Stimulated activated CD4-positive, alpha-beta T cell treated with anti-CD3 and anti-CD28 coated beads, Interleukin-2, amount 100 ng/mL, for 4 hours (primary cell): Measurements from ENCODE around the gene SLC37A4.
"Not testable (repeated sequence)": the region's sequence is repeated elsewhere in the genome, so short reads cannot be mapped to it uniquely, and the experiment has no call there.

Experiments
- DNase-seq: peaks from one replicate; pipeline ENCODE4 v3.0.0-alpha.2; 2020; ENCODE audit warnings: low read depth

SLC37A4 gene

GRCh38 chr11:119041821-119042514 lies 11.3 kb upstream of the SLC37A4 start:
- DNase-seq = no peak

DNA sequence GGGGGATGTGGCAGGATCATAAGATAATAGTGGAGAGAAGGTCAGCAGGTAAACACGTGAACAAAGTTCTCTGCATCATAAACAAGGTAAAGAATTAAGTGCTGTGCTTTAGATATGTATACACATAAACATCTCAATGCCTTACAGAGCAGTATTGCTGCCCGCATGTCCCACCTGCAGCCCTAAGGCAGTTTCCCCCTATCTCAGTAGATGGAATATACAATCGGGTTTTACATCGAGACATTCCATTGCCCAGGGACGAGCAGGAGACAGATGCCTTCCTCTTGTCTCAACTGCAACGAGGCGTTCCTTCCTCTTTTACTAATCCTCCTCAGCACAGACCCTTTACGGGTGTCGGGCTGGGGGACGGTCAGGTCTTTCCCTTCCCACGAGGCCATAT lies 8.8 kb upstream of the SLC37A4 start:
- not testable (repeated sequence) for DNase-seq

DNA sequence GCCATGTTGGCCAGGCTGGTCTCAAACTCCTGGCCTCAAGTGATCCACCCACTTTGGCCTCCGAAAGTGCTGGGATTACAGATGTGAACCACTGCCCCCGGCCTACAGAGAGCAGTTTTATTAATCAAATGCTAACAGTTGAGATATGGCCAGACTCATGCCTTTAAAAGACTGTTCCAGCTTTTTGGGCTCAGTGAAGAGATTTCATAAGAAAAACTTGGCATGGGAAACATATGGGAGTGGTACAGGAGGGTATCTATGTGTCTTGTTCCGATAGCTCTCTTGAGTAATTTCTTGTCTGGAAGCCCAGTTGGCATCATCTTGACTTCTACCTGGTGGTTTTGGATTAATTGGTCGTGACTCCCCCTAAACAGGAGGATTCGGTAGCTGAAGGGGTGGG lies 8.2 kb upstream of the SLC37A4 start:
- DNase-seq = no peak

DNA sequence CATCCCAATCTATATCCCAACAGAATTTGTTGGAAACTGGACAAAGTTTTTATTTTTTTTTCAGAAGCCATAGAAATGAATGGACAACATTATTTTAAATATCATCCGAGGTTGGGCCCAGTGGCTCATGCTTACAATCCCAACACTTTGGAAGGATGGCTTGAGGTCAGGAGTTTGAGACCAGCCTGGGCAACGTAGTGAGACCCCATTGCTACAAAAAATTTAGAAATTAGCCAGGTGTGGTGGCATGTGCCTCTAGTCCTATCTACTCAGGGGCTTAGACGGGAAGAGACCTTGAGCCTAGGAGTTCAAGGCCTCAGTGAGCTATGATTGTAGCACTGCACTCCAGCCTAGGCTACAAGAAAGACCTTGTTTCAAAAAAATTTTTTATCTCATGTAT lies 4.1 kb upstream of the SLC37A4 start:
- DNase-seq = no peak

GRCh38 chr11:119033421-119033820 lies 2.7 kb upstream of the SLC37A4 start:
- DNase-seq = not testable (repeated sequence)

- no peak for DNase-seq
These were observed 1.2 kb upstream of the SLC37A4 start for GRCh38 chr11:119031912-119032280.

- DNase-seq = no peak
These were observed 698 bp downstream of the SLC37A4 start for GRCh38 chr11:119030029-119030328.

DNA sequence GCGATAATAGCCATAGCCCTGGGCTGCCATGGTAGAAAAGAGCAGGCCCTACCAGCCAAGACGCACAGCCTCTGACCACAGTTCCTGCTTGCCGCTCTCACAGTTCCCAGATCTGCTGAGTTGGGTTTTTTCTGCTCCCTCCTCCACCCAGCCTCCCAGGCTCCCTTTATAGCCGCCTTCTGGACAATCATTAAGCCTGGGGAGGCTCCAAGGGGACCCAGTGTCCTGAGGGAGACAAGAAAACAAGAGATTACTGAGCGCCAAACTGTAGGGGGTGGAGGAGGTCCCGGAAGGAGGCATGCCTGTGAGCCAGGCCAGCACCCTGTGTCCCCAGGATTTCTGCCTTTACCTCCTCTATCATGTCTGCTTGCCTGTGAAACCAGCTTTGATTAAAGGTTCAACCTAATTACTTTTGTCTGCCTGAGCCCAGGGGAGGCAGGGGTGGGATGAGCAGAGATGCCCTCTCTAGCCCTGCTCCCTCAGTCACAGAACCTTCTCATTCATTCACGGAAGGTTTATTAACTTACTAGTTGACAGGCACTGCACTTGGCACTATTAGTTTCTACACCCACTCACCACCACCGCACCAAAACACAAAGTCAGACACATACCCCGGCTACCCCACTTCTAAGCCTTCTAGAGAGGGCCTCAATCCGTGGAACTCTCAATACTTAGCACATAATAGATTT lies 1.2 kb downstream of the SLC37A4 start:
- DNase-seq = peak; percentile 46

DNA sequence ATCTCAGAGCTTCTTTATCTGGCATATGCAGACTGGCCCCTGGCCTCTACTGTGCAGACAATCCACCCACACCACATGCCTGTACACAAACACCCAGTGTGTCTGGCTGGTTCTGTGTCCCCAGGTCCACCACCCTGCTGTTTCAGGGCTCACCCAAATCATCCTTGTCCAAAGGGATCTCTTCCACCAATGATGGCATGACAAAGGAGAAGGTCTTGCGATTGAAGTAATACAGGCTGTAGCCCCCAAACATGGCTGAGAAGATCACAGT lies 1.7 kb downstream of the SLC37A4 start:
- DNase-seq = no peak

DNA sequence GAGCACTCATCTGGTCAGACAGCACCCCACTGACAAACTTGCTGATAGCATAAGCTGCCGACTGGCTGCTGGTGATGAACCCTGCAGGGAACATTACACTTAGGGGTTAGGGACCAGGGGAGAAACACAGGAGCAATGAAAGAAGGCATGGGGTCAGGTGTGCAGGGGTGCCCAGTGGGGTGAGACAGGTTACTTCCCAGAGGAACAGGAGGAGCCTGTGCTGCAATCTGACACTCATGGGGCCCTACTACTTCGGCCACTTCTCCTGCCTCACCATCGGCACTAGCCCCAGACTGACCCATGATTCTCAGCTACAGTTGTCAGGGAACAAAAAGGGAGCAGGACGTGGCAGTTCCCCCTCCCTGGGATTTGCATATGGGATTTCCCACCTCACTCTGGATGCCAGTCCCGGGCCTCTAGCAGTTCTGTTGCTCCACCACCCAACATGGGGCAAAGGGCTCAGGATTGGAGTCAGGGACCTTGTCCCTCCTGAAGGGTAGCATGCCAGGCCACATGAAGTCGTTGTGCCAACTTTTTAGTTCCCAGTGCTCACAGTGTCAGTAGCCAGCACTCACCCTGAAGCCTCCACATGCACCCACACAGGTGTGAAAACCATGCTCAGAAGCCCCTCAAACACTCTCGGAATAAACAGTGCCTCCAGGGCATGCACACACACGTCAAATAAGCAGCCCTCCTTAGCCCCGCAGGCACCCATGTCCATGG lies 2.2 kb downstream of the SLC37A4 start:
- no peak for DNase-seq

GRCh38 chr11:119027561-119028345 lies 2.9 kb downstream of the SLC37A4 start:
- DNase-seq = no peak

DNA sequence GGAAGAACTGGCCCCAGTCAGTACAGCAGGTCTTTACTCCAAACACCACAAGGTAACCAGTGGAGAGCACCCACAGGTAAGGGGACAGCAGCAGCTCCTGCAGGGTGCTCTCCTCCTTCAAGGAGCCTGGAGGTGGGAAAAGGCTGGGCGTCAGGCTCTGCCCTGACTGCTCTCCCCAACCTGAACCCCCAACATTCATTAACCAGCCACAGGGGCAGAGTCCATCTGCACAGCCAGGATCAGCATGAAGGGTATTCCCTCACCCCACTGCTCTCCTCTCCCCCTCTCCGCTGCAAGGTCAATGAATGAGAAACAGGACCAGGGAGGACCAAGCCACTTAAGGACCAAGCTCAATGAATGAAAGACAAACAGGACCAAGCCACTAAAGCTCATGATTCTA lies 3.7 kb downstream of the SLC37A4 start:
- no peak for DNase-seq

DNA sequence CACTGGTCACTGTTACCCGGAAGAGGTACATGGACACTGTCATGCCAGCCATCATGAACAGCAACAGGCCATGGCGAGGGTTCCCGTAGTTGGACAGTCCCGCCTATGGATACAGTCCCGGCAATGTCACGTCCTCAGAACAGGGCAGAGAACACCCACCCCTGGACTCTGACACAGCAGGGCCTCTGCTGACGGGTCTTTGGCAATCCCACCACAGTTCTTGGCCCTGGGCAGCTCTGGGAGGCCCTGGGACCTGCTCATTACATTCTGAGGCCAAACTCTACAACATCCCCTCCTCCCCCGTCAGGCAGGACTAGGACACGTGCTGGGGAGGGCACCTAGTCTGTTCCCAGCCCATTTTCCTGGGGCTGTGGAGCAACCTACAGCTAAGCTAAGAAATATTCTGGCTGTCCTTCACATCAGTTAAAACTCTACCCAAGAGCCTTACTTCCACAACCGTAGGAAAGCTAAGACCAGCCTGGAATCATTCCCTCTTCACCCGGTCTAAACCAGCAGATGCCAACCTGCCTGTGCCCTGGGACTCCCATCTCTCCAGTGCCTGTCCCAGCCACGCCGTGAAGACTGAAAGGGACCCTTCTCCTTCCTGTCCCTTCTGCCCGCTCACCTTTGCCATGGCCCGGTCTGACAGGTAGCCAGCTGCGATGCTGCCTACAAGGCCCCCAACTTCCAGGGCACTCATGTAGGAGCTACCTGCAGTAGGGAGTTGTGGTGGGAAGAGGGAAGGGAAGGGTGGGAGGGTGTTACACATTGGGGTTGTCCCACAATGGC lies 4.5 kb downstream of the SLC37A4 start:
- no peak for DNase-seq

DNA sequence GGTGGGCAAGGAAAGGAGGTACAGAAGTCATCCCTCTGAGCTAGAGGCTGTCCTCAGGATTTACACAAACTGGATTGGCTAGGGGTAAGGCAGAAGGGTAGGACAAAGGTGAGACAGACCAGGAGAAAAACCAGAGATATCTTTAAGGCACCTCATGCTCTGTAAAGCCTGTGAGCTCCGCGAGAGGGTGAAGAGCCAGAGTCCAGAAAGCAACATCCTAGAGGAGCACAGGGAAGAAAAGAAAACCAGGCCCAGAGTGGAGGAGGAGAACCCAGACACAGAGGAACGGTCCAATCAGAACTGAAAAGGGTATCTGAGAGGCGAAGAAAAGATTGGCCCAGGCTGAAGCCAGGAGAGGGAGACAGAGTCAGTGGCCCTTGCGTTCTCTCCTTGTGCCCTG lies 5.1 kb downstream of the SLC37A4 start:
- no peak for DNase-seq

- no peak for DNase-seq
These were observed 5.6 kb downstream of the SLC37A4 start for GRCh38 chr11:119025099-119025473.

DNA sequence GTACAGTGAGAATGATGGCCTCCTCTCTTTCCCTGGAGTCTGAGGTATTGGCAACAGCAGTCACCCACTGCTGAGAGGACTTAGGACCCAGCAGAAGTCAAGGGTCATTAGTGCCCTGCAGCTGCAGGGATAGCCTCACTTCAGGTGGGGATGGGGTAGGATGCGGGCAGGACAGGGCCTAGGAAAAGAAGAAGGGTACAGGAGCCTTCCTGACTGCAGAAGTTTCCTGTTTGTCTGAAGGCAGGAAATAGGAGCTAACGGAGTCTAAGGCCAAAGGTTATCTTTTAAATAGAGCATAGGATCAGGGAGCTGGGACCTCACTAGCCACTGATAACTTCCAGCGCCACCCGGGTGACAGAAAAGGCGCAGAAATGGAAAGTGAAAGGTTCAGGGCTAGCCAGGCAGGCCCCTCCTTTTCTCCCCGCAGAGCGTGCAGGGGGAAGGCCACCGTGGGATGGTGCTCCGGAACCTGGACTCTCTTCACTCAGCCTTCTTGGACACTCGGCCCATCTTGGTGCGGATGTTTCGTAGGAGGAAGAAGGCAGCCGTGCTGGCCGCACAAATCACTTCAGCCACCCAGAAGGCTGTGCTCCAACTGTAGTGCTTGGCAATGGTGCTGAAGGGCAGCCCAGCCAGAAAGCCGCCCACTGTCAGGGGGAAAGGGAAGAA lies 6.1 kb downstream of the SLC37A4 start:
- no peak for DNase-seq

DNA sequence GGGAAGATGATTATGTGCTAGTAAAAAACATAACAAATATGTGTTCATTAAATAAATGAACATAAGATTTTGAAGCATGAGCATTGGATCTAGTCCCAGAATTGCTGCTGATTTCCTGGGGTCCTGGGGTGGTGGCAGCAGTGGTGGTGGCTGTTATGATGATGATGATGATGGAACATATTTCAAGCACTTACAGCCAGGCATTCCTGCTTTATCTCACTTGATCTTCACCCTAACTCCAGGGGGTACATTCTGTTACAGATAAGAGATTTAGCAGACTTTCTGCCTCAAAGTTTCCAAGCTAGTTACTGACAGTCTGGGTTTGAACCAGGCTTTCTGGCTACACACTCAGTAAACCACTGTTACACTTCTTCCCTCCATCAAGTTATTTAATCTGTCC lies 6.9 kb downstream of the SLC37A4 start:
- DNase-seq = no peak

GRCh38 chr11:119021631-119022030 lies 9.0 kb downstream of the SLC37A4 start:
- no peak for DNase-seq

- DNase-seq = no peak
These were observed 10.7 kb downstream of the SLC37A4 start for GRCh38 chr11:119019996-119020395.

DNA sequence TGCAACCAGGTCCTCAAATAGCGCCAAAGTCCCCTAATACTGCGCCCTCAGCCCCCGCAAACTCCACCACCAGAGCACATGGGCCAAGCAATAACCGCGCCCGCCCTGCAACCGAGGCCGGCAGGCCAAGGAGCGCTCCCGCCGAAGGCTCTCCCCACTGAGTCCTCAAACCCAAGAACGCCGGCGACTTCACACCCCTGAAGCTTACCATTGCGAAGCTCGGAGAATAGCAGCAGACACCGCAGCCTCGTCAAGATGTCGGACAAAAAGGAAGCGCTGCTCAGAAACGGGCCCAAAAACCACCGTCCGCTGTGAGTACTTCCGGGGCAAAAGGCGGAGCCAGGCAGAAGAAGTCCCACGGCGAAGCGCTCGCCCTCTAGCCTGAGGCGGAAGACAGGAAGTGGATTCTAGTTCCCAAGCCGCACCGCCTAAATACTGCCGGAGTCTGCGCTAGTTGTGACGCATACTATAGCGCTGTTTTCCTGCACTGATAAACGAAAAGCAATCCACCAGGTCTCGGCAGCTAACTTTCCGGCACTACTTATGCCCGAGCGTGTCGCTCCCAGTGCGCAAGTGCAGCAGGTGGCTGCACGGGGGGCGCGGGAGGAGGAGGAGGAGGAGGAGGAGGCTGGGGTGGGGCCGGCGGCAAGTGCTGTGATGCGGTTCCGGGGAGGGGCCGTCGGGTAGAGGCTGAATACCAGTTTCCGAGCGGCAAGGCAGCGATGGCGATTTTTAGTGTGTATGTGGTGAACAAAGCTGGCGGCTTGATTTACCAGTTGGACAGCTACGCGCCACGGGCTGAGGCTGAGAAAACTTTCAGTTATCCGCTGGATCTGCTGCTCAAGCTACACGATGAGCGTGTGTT lies 12.4 kb downstream of the SLC37A4 start, which contains the start of the genes RPS25 and TRAPPC4:
TSS of gene RPS25 (minus strand) at position 270 of the 865 bp plus-strand sequence. CDS start at position 211, 59 bp downstream.
TSS of gene TRAPPC4 (plus strand) at position 693 of the 865 bp plus-strand sequence. CDS start at position 723, 30 bp downstream.
- DNase-seq = peak; percentile 91
